ENCODE results near the gene GPR42.
"Not testable (repeated sequence)": the region's sequence is repeated elsewhere in the genome, so short reads cannot be mapped to it uniquely, and the experiment has no call there.

The GPR42 gene

DNA sequence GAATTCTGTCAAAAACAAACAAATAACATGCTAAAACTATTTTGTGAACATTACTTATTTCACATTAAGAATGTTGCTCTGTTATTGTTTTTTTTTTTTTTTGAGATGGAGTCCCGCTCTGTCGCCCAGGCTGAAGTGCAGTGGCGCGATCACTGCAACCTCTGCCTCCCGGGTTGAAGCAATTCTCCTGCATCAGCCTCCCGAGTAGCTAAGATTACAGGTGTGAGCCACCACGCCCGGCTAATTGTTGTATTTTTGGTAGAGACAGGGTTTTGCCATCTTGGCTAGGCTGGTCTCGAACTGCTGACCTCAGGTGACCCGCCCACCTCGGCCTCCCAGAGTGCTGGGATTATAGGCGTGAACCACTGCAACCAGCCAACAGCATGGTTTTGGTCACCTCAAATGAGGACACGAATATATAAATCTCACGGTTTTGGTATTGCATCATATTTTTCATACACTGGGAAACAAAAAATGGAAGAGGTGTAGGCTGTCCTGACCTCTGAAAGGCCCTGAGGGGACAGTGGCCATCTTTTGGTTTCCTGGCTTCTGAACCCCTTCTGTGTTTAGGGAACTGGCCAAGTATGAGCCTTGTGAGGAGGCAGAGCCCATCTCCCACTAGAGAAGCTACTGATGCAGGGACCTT, 25.5 kb downstream of the GPR42 start:
- DNase-seq (ENCODE audit: low read depth): no peak

DNA sequence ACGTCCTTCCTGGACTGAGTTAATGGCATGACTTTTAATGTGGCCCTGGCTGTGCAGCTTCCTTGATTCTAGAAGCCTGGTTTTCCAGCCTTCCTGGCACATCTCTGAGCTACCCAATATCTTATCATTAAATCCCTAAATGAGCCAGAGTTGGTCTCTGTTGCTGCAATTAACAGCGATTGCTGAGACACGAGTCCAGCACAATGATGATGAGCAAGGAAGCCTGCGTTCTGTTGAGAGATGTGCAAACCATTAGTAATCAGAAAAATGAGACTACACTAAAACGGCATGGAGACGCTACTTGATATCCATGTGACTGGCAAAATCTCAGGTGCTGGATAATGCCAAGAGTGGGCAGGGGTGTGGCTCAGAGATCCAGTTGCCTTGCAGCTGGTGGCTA, 26.2 kb downstream of the GPR42 start:
- DNase-seq (ENCODE audit: low read depth): no peak

DNA sequence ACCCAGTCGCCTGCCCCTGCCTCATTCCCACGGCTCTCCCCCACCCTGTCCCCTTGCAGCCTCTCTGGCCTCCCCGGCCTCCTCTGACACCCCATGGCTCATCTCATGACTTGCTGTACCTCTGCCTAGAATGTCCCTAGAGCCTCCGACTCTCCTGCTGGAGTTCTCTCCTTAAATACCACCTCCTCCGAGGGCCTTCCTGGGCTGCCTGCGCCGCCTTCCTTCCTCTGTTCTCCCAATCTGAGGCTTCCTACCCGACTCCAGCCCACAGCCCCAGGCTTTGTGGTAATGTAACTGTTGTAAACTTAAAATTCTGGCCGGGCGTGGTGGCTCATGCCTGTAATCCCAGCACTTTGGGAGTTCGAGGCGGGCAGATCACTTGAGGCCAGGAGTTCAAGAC, 27.7 kb downstream of the GPR42 start:
- no peak for DNase-seq (ENCODE audit: low read depth)

DNA sequence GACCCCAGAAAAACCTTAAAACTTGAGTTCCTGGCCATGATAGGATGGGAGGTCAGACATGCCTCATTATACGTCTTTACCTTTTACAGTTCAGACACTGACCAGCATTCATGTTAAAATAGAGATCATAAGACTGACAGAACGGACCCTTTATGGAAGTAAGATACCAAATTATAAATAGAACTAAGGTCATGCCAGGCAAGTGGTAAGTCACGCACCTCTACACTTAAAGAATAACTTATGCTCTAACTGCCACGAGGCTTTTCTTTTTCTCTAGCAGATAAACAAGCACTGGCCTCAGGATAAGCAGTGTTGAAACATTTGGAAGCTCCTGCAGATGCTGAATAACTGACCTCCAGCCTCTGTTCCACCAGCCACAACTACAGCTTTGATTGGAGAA, 28.4 kb downstream of the GPR42 start:
- DNase-seq (ENCODE audit: low read depth): no peak

DNA sequence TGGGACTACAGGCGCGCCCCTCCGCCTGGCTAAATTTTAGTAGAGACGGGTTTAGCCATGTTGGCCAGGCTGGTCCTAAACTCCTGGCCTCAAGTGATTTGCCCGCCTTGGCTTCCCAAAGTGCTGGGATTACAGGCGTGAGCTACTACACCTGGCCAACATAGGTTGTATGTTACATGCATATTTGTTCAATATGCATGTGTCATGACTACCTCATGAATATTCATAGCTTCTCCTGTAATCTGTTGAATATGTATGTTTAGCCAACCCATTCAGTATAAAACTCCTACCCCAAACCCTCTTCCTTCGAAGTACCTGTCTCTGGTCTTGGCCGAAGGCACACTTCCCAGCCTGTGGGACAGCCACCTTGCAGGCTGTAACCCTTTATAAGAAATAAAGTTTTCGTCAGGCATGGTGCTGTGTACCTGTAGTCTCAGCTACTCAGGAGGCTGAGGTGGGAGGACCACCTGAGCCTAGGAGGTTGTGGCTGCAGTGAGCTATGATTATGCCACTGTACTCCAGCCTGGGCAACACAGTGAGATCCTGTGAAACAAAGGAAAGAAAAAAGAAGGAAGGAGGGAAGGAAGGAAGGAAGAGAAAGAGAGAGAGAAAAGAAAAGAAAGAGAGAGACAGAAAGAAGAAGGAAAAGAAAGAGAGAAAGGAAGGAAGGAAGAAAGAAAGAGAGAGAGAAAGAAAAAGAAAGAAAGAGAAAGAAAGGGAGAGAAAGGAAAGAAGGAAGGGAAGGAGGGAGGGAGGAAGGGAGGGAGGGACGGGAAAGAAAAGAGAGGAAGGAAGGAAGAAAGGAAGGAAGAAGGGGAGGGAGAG, 29.3 kb downstream of the GPR42 start:
- DNase-seq (ENCODE audit: low read depth): no peak

DNA sequence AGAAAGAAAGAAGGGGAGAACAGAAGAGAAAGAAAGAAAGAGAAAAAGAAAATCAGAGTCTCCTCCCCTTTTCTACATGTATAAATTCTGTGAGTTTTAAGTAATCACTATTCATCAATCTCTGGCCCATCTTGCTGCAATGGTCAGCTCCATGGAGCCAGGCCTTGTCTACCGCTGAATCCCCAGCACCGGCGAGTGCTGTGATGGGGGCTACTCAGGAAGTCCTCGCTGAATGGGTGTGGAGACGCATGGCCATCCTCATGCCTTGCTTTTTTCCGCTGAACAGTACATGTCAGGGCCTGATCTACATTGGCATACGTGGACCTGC, 29.9 kb downstream of the GPR42 start:
- no peak for DNase-seq (ENCODE audit: low read depth)

DNA sequence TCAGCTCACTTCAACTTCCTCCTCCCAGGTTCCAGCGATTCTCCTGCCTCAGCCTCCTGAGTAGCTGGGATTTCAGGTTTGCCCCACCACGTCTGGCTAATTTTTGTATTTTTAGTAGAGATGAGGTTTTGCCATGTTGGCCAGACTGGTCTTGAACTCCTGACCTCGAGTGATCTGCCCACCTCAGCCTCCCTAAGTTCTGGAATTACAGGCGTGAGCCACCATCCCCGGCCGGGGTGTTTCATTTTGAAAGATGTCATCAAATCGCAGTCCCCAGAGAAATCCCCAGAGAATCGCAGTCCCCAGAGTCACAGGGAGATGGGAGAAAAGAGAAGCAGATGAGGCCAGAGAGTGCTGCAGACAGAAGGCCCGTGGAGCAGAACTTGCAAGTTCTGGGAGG, 30.5 kb downstream of the GPR42 start:
- DNase-seq (ENCODE audit: low read depth): not testable (repeated sequence)

DNA sequence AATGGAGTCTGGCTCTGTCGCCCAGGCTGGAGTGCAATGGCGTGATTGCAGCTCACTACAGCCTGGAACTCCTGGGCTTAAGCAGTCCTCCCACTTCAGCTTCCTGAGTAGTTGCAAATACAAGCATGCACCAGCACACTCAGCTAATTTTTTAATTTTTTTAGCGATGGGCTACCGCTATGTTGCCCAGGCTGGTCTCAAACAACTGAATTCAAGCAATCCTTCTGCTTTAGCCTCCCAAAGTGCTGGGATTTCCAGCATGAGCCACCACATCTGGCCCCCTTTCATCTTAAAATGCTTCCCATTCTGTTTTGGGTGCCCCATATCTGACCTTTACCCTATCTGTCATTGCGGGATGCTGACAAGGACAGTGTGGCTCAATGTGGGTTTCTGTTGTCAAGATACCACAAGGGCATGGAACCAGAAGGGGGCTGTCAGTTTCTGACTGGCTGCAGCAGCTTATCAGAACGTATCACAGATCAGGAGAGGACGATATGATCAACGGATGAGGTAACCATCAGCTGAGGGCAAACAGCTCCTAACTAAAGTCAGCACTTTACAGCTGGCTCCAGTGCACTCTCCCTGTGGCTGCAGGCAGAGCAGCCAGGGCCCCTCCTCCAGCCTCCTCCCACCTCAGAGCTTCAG, 32.4 kb downstream of the GPR42 start:
- no peak for DNase-seq (ENCODE audit: low read depth)

DNA sequence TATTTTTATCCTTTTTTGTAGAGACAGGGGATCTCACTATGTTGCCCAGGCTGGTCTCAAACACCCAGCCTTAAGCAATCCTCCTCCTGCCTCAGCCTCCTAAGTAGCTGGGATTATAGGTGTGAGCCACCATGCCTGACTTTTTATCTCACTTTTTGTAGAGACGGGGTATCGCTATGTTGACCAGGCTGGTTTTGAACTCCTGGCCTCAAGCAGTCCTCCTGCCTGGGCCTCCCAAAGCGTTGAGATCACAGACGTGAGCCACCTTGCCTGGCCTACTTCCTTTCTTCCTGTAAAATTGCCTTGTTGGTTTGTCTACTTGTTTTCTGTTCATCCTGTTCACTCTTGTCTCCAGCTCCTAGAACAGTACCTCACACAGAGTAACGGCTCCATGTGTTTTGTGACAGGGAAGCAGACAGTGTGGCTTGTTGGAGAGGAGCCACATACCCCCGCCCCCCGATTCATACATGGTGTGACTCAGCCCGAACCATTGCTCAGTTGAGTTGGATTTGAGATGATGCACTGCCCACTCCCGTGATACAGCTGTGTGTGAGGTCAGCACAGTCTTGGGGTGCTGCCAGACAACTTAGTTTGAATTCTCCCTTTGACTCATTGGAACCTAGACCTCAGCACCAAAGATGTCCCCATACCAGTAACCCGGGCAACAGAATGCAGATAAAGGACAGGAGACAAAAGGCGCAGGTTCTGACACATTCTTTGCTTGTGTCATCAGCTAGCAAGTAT, 34.2 kb downstream of the GPR42 start:
- no peak for DNase-seq (ENCODE audit: low read depth)

DNA sequence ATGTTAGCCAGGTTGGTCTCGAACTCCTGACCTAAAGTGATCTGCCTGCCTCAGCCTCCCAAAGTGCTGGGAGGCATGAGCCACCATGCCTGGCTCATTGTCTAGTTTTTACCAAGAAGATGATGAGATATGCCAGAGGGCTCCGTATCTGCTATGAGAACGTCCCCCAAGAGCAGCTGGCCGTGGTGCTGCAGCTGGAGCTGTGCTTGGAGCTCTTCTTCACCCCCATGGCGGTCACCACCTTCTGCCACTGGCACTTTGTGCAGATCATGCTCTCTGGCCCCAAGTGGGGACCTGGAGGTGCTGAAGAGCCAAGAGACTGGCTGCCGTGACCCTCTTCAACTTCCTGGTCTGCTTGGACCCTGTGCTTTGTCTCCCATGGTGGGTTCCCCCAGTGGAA, 36.8 kb downstream of the GPR42 start:
- DNase-seq (ENCODE audit: low read depth): no peak

DNA sequence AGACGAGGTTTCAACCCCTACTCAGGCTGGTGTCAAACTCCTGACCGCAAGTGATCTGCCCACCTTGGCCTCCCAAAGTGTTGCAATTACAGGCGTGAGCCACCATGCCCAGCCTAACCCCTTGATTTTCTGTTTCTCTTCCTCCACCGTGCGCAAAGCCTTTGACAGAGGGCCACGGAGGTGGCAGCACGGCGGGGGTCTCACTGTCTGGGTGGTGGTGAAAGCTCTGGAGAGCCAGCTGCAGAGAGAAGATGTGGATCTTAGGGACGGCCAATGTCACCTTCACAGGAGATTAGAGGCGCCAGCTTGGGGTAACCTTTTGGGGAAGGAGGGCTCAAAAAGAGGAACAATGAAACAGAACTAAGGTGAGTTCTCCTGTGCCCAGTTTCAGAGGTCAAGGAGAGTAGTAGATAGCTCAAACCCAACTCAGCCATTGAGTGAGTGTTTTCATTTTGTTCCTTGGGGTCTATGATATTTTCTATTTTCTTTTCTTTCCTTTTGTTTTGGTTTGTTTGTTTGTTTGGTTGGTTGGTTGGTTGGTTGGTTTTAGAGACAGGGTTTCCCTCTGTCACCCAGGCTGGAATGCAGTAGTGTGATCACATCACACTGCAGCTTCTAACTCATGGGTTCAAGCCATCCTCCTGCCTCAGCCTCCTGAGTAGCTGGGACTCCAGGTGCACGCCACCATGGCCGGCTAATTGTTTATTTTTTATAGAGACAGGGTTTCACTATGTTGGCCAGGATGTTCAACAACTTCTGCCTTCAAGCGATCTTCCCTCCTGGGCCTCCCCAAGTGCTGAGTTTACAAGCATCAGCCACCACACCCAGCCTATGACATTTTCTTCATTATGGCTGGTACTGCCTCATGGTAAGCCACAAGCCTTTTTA, 37.7 kb downstream of the GPR42 start:
- DNase-seq (ENCODE audit: low read depth): no peak

DNA sequence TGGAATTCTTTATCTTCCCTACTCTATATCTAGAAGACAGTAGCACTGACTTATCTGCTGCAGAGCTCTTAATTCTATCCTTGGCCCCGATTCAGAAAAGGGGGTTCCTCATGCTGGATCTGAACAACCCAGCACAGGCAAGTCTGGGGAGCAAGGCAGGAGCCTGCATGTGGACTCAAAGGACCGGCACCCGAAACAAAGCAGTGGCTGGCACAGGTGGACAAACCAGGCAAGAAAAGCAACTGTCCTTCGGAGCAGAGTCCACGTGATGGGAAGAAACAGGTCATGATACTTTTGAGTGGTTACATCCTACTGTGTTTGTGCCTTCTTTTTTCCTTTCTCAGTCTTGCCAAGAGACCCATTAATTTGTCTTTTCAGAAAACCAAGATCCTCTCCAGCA, 38.3 kb downstream of the GPR42 start:
- DNase-seq (ENCODE audit: low read depth): no peak

DNA sequence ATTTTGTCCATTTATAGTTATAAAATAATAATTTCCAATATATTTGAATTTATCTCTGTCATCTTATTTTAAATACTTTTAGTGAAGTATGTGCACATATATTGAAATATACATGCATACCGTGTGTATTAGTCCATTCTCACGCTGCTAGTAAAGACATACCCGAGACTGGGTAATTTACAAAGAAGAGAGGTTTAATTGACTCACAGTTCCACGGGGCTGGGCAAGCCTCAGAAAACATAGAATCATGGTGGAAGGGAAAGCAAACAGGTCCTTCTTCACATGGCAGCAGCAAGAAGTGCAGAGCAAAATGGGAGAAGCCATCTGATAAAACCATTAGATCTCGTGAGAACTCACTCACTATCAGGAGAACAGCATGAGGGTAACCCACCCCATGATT, 39.6 kb downstream of the GPR42 start:
- DNase-seq (ENCODE audit: low read depth): no peak

DNA sequence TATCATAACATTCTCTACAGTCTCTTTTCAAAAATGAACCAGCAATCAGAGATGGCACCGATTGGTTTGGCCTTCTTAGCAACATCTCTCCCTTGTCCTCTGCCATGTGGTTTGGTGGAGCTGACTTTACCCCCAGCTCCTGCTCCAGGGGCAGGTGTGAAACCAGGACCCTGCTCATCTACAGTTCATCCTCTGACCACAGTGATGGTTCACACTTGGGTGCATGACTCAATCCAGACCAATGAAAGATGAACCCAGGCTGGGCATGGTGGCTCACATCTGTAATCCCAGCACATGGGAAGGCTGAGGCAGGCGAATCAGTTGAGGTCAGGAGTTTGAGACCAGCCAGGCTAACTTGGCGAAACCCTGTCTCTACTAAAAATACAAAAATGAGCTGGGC, 43.6 kb downstream of the GPR42 start:
- DNase-seq (ENCODE audit: low read depth): no peak

DNA sequence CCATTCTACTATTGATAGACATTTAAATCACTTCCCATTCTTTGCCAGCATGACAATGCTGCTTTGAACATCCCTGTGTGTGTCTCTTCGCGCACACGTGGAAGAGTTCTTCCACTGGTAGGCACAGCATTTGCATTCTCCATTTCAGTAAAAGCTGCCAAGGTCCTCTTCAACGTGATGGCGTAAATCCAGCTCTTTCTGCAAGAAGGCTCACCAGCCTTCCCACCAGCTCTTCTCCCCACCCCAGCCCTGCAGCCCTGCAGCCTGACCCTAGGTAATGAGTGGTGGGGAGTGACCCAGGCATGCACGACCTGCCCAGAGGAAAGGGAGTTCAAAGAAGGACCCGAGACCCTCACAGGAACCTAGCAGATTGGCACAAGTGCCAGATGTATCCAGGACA, 45.5 kb downstream of the GPR42 start:
- no peak for DNase-seq (ENCODE audit: low read depth)

DNA sequence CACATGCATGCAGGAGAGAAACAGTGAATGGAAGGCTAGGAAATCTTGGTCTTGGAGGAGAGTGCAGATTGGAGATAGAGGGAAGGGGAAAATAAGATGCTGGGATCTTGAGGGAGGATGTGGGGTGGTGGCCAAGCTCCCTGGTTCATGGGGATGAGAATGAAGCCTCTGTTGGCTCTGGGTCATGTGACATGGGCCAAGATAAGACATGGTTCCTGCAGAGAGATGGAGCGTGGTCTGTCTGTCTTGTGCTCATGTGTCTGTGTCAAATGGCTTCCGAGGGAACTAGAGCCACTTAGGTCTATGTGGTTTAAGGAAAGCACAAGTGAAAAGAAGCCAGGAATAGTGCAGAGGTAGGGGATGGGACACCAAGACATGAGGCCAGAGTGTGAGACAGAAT, 46.4 kb downstream of the GPR42 start:
- DNase-seq (ENCODE audit: low read depth): no peak

DNA sequence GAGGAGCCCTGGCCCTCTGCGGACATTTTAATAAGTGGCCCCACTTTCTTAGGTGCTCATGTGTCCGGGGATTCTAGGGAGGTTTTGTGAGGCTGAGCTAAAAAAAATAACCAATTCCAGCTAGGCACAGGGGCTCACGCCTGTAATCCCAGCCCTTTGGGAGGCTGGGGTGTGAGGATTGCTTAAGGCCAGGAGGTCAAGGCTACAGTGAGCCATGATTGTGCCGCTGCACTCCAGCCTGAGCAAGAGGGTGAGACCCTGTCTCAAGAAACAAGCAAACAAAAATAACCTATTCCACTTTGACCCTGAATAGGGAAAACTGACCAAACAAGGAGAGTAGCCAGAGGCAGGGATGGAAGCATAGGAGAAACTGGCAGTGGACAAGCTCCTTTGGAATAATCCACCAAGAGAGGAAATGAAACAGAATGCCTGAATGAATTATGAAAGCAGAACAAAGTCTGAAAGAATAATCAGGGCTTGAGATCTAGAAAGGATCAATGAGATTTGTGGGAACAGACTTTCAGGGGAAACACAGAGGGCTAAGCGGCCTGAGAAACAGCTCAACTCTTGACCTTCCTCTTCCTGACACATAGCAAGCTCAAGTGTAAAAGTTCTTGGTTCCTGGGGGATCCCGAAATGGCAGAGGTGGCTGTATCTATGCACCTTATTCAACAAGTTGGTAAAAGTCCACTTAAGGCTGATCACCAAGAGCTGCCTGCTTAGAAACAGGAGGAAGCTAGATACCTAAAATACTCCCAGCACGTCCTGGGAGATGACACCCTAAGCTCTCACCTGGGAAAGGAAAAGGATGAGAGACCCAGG, 47.1 kb downstream of the GPR42 start:
- DNase-seq (ENCODE audit: low read depth): no peak

DNA sequence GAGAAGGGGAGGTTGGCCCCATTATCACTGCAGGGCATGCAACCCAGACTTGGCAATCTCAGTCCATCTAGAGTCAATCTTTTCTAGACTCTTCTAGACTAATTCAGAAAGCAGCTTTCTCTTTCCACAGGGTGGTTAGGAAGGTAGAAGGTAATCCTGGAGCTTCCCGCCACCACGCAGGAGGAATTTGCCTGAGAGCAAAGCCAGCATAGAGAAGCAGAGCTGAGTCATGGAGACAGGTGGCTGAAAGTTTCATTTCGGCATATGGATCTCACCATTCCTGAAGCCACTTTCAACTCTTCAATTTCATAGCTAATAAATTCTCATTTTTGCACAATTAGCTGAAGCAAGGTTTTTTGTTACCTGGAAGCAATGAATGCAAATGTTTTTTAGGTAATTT, 48.2 kb downstream of the GPR42 start:
- no peak for DNase-seq (ENCODE audit: low read depth)

DNA sequence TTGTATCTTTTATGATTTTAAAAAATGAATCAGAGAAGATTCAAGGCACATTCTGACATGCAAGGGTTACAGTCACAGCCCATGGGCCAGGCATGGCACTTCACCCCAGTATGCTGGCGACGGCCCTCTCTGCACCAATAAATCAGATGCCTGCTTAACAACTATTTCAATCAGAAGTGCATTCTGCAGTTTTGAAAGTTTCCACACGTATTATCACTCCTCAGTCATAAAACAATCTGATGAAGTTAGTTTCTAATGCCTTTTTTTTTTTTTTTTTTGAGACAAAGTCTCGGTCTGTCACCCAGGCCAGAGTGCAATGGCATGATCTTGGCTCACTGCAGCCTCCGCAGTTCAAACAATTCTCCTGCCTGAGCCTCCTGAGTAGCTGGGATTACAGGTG, 48.9 kb downstream of the GPR42 start:
- no peak for DNase-seq (ENCODE audit: low read depth)

DNA sequence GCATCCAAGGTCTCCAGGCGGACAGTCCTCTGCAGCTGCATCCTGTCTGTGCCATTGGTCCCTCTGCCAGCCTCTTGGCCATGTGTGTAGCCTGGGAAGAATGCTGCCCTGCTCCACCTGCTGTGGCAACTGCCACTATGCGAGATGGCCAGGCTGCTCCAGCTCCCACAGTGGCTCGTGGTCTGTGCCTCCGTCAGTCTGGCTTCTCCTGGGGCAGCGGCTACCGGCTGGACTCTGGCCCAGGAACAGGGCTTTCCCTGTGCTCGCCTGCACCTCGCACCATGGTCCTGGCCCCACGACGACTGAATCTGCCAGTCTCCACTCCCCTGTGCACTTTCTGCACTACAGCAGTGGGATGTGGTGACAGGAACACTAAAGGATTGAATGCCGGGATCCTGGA, 50.5 kb downstream of the GPR42 start:
- no peak for DNase-seq (ENCODE audit: low read depth)
